SK-N-SH (cell line): ENCODE measurements around the gene CRB3.

Experiments used
- EP300 ChIP-seq, 2 experiments: IDR thresholded peaks; 2 replicates each; pipeline versions ENCODE4 v1.4.0 to v1.6.1; 2012; ENCODE audit warnings: borderline replicate concordance in 1 of 2, low read depth in 1 of 2, low read length in 1 of 2
- GATA2 ChIP-seq: sonication (generic); formaldehyde crosslinking; IDR thresholded peaks from 2 replicates; pipeline ENCODE4 v1.5.0; 2020; ENCODE audit warnings: mild to moderate bottlenecking, missing genetic modification reagents
- POLR2AphosphoS5 ChIP-seq: IDR thresholded peaks from 2 replicates; pipeline ENCODE4 v1.6.1; 2012; ENCODE audit warnings: low read depth, low read length
- SIN3A ChIP-seq: IDR thresholded peaks from 2 replicates; pipeline ENCODE4 v1.6.1; 2012; ENCODE audit warnings: low read depth, mild to moderate bottlenecking, low read length, moderate library complexity, borderline replicate concordance
- TEAD4 ChIP-seq: IDR thresholded peaks from 2 replicates; pipeline ENCODE4 v1.4.0; 2012; ENCODE audit warnings: mild to moderate bottlenecking, borderline replicate concordance; ENCODE audit not compliant: insufficient read depth
- TF ChIP-seq, protein P1 (sequence below): fragments of 200-600 bp; sonication (generic); IDR thresholded peaks from 2 replicates; pipeline ENCODE4 v1.6.1; 2017; ENCODE audit warnings: antibody characterized with exemption, mild to moderate bottlenecking, moderate library complexity

DNA sequence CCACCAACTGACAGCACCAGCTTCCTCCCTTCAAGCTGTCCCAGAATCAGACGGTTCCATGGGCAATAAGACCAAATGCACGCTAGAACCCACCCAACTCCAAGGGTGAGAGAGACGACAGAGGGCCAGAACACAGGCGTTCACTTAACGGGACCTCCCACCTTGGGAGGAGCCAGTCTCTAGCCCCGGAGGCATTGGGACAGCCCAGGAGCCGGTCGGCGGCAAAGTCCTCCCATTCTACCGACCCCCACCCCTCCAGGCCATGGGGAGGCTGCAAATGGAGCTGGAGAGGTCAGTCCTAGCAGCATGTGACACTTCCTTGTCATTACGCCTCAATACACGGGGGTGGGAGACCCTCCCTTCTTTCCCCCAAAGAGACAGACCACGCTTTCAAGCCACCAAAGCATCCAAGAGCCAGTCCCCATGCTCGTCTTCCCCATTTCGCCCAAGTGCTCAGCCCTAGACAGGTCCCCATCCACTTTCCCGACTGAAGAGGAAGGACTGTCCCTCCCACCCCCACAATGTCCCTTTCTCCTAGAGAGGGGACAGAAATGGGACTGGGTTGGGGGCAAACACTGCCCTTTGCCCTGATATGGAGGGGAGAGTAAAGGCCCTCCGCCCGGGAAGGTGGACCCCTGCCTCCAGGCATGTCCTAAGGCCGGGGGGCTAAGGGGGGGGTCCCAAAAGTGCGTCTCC is 40.4 kb upstream of the CRB3 start:
- TF ChIP-seq SIN3A: no peak
- no peak for TF ChIP-seq TEAD4
- TF ChIP-seq GATA2 (CRISPR knock-in tag): no peak
- TF ChIP-seq, protein P1, sequence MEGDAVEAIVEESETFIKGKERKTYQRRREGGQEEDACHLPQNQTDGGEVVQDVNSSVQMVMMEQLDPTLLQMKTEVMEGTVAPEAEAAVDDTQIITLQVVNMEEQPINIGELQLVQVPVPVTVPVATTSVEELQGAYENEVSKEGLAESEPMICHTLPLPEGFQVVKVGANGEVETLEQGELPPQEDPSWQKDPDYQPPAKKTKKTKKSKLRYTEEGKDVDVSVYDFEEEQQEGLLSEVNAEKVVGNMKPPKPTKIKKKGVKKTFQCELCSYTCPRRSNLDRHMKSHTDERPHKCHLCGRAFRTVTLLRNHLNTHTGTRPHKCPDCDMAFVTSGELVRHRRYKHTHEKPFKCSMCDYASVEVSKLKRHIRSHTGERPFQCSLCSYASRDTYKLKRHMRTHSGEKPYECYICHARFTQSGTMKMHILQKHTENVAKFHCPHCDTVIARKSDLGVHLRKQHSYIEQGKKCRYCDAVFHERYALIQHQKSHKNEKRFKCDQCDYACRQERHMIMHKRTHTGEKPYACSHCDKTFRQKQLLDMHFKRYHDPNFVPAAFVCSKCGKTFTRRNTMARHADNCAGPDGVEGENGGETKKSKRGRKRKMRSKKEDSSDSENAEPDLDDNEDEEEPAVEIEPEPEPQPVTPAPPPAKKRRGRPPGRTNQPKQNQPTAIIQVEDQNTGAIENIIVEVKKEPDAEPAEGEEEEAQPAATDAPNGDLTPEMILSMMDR: no peak
- no peak for TF ChIP-seq EP300 (IDR thresholded peaks at IDR 0.05; ENCODE audit: borderline replicate concordance in 1 of 2, low read depth in 1 of 2, low read length in 1 of 2)
- TF ChIP-seq POLR2AphosphoS5: no peak
